ENCODE results near the gene NES.

DNA sequence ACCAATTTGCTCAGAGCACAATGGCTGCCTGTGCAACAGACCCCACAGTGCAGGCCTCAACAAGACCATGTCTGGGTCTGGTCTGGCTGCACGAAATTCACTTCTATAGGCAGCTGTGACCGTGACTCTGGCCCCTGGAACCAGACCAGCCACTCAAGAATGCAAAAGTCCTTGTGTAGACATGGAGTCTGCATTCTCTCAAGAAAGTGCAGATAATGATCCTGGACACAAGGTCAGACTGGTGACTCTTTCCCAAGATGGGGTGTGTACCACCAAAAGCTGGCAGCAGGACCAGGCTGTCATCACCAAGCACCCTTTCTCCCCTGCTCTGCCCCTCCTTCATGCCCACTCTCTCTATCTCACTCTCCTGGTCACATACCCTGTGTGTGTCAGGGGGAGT, 43.9 kb upstream of the NES start:
- TF ChIP-seq CTCF (IDR thresholded peaks at IDR 0.05; ENCODE audit: low read depth, low read length, missing input control) (no peak), MAX (IDR thresholded peaks at IDR 0.05) (no peak), SP1 (IDR thresholded peaks at IDR 0.05) (no peak)
- TF ChIP-seq, protein P1, sequence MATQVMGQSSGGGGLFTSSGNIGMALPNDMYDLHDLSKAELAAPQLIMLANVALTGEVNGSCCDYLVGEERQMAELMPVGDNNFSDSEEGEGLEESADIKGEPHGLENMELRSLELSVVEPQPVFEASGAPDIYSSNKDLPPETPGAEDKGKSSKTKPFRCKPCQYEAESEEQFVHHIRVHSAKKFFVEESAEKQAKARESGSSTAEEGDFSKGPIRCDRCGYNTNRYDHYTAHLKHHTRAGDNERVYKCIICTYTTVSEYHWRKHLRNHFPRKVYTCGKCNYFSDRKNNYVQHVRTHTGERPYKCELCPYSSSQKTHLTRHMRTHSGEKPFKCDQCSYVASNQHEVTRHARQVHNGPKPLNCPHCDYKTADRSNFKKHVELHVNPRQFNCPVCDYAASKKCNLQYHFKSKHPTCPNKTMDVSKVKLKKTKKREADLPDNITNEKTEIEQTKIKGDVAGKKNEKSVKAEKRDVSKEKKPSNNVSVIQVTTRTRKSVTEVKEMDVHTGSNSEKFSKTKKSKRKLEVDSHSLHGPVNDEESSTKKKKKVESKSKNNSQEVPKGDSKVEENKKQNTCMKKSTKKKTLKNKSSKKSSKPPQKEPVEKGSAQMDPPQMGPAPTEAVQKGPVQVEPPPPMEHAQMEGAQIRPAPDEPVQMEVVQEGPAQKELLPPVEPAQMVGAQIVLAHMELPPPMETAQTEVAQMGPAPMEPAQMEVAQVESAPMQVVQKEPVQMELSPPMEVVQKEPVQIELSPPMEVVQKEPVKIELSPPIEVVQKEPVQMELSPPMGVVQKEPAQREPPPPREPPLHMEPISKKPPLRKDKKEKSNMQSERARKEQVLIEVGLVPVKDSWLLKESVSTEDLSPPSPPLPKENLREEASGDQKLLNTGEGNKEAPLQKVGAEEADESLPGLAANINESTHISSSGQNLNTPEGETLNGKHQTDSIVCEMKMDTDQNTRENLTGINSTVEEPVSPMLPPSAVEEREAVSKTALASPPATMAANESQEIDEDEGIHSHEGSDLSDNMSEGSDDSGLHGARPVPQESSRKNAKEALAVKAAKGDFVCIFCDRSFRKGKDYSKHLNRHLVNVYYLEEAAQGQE (IDR thresholded peaks at IDR 0.05), result no peak
